NB4 (cell line): ENCODE data around the gene ARHGAP24.

Experiments used
- DNase-seq: peaks from one replicate; pipeline ENCODE4 v3.0.0; 2010; ENCODE audit warnings: low read depth
- H3K4me3 ChIP-seq: one replicate; pipeline ENCODE4 v1.5.1; 2011; ENCODE audit warnings: mild to moderate bottlenecking, low read depth, low read length, moderate library complexity
- CTCF ChIP-seq: IDR thresholded peaks from one replicate; pipeline ENCODE4 v1.5.1; 2012; ENCODE audit warnings: low read depth, low read length
- MAX ChIP-seq: IDR thresholded peaks from 2 replicates; pipeline ENCODE4 v1.6.1; 2011; ENCODE audit warnings: low read depth, low read length
- MYC ChIP-seq: IDR thresholded peaks from 2 replicates; pipeline ENCODE4 v1.6.1; 2011; ENCODE audit warnings: low read depth, low read length
- POLR2A ChIP-seq: IDR thresholded peaks from 2 replicates; pipeline ENCODE4 v1.6.1; 2011; ENCODE audit warnings: mild to moderate bottlenecking; ENCODE audit not compliant: insufficient read length; ENCODE audit errors: extremely low read depth

ARHGAP24 gene

DNA sequence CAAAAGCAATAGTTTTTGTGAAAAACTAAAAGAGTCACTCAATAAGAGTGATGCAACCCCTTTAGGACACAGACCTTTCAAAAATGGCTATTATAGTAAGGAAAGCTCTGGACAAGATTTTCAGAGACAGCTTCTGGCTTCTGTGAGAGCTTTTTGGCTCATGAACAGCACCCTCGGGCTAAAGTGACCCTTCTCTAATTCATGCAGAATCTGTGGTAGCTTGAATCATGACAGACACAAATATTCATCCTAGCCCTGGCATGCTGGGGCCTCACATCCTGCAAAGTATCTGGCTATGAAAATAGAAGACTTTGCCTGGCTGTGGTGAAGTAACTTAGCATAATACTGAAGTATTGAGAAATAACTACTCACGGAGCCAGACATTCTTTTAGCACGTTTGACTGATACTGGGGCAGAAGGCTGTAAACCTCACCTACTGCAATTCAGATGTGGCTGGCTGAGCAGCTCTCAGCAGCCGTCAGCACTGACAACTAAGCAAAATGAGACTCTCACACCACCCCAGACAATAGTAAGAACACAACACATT lies 557.6 kb downstream of the ARHGAP24 start:
- peak; percentile 44 for DNase-seq
- no peak for TF ChIP-seq MAX
- TF ChIP-seq CTCF, result no peak
- H3K4me3 ChIP-seq, result no peak overlapping the region

- DNase-seq, result peak; percentile 37
- no peak overlapping the region for H3K4me3 ChIP-seq
- TF ChIP-seq MYC, result no peak
- TF ChIP-seq CTCF, result no peak
- TF ChIP-seq MAX, result no peak
- TF ChIP-seq POLR2A, result no peak
Measured at GRCh38 chr4:86033171-86033570, 558.2 kb downstream of the ARHGAP24 start.

GRCh38 chr4:86034616-86035015 lies 559.7 kb downstream of the ARHGAP24 start:
- no peak overlapping the region for H3K4me3 ChIP-seq
- TF ChIP-seq POLR2A, result no peak
- TF ChIP-seq MAX, result no peak
- TF ChIP-seq MYC, result no peak
- no peak for TF ChIP-seq CTCF
- DNase-seq, result no peak

GRCh38 chr4:86035688-86036087 lies 560.7 kb downstream of the ARHGAP24 start:
- no peak overlapping the region for H3K4me3 ChIP-seq
- DNase-seq, result no peak
- TF ChIP-seq CTCF (no peak), MAX (no peak), POLR2A (no peak), MYC (no peak)

- TF ChIP-seq MYC, result no peak
- no peak for TF ChIP-seq CTCF
- TF ChIP-seq POLR2A, result no peak
- no peak for TF ChIP-seq MAX
- no peak overlapping the region for H3K4me3 ChIP-seq
- no peak for DNase-seq
Measured at GRCh38 chr4:86036736-86037135, 561.8 kb downstream of the ARHGAP24 start.

- TF ChIP-seq MYC, result no peak
- TF ChIP-seq POLR2A, result no peak
- TF ChIP-seq CTCF, result no peak
- TF ChIP-seq MAX, result no peak
- no peak for DNase-seq
- no peak overlapping the region for H3K4me3 ChIP-seq
Measured at GRCh38 chr4:86038037-86038436, 563.1 kb downstream of the ARHGAP24 start.
